HepG2 (cell line): Measurements from ENCODE around the gene PDE3A. TPM values are rescaled to one million over a fixed set of nuclear protein-coding genes. Genes with fewer than 3 reads are reported as not detected.

Experiments
- ATAC-seq: fragments of 200-7000 bp; cut with Tn5 transposase; 3 replicates; pipeline ENCODE4 v1.9.1; 2020; ENCODE audit warnings: mild to moderate bottlenecking, moderate library complexity
- BruUV-seq: library from RNA; stranded (reverse); fragments of 400-500 nt; replicated peaks from 2 replicates; lab custom pipeline; 2021; lab: Mats Ljungman, UMichigan
- CTCF ChIA-PET: fragments of 300-600 bp; formaldehyde crosslinking; extraction: SDS; loops from one replicate; lab custom pipeline; 2021; ENCODE audit warnings: low total read pairs, inconsistent platforms, low intra/inter-chr PET ratio; lab: Yijun Ruan, JAX
- POLR2A ChIA-PET: fragments of 350-600 bp; sonication (Branson Sonifier 250); formaldehyde crosslinking; loops from one replicate; lab custom pipeline; 2020; ENCODE audit warnings: antibody characterized with exemption, inconsistent platforms; lab: Yijun Ruan, JAX
- DNase-seq: peaks from one replicate; pipeline ENCODE4 v3.0.0-alpha.2; 2015; ENCODE audit warnings: low spot score
- FAIRE-seq: peaks from 3 replicates; lab custom pipeline; 2011; peaks lifted over from hg19 to GRCh38; lab: Jason Lieb, UNC
- H2AFZ ChIP-seq: one replicate; pipeline ENCODE4 v1.6.1; 2011; ENCODE audit warnings: low read length, inconsistent platforms
- H3K27ac ChIP-seq: fragments of 300-600 bp; 3 replicates; pipeline ENCODE4 v1.8.0; 2011; ENCODE audit warnings: mixed run types, mild to moderate bottlenecking, mixed read lengths, low read length, inconsistent platforms; ENCODE audit not compliant: insufficient read depth; ENCODE audit errors: extremely low read length
- H3K27me3 ChIP-seq, 2 experiments: fragments of 200-600 bp in 1 of 2; 2 replicates in 1 of 2; 3 replicates in 1 of 2; pipeline versions ENCODE4 v1.6.0 to v1.8.0; 2011; ENCODE audit warnings: low read length in 2 of 2, mild to moderate bottlenecking in 2 of 2, moderate library complexity in 2 of 2, inconsistent platforms in 1 of 2; ENCODE audit not compliant: insufficient read depth in 2 of 2, control insufficient read depth in 1 of 2
- H3K36me3 ChIP-seq, 2 experiments: fragments of 200-600 bp in 1 of 2; replicated peaks in 1 of 2; 2 replicates in 1 of 2; 3 replicates in 1 of 2; pipeline versions ENCODE4 v1.5.1 to v1.8.0; 2011; ENCODE audit warnings: low read length in 2 of 2, inconsistent platforms in 1 of 2; ENCODE audit not compliant: insufficient read depth in 2 of 2, control insufficient read depth in 1 of 2
- H3K4me1 ChIP-seq: 2 replicates; pipeline ENCODE4 v1.5.1; 2012; ENCODE audit warnings: low read length, inconsistent platforms; ENCODE audit not compliant: insufficient read depth
- H3K4me2 ChIP-seq: 2 replicates; pipeline ENCODE4 v1.6.0; 2011; ENCODE audit warnings: low read depth, low read length, inconsistent platforms
- H3K4me3 ChIP-seq, 3 experiments: fragments of 200-600 bp in 1 of 3; sonication (generic), shearing (Covaris generic) in 1 of 3; replicated peaks in 1 of 3; 2 replicates each; pipeline ENCODE4 v1.5.1; 2011 to 2016; ENCODE audit warnings: low read length in 3 of 3, inconsistent platforms in 2 of 3, low read depth in 2 of 3, mild to moderate bottlenecking in 2 of 3, control low read depth in 1 of 3, mixed read lengths in 1 of 3; ENCODE audit not compliant: insufficient read depth in 1 of 3
- H3K79me2 ChIP-seq: one replicate; pipeline ENCODE4 v1.6.1; 2011; ENCODE audit warnings: low read length, inconsistent platforms; ENCODE audit not compliant: insufficient read depth
- H3K9ac ChIP-seq: 2 replicates; pipeline ENCODE4 v1.6.0; 2011; ENCODE audit warnings: mild to moderate bottlenecking, low read depth, low read length, inconsistent platforms; ENCODE audit not compliant: insufficient read depth
- H3K9me3 ChIP-seq: 2 replicates; pipeline ENCODE4 v1.5.1; 2012; ENCODE audit warnings: mild to moderate bottlenecking, low read length
- H4K20me1 ChIP-seq: 2 replicates; pipeline ENCODE4 v1.6.0; 2011; ENCODE audit warnings: inconsistent platforms, mild to moderate bottlenecking, low read length, moderate library complexity; ENCODE audit not compliant: insufficient read depth
- CENPT ChIP-seq: sonication (generic); formaldehyde crosslinking; IDR thresholded peaks from 2 replicates; pipeline ENCODE4 v1.8.0; 2022; ENCODE audit warnings: low read depth, mild to moderate bottlenecking, moderate library complexity, missing genetic modification reagents
- MEIS1 ChIP-seq: sonication (generic); formaldehyde crosslinking; IDR thresholded peaks from 2 replicates; pipeline ENCODE4 v1.9.0; 2021; ENCODE audit warnings: mild to moderate bottlenecking, missing genetic modification reagents, moderate library complexity, borderline replicate concordance
- ZNF138 ChIP-seq: sonication (generic); formaldehyde crosslinking; IDR thresholded peaks from 2 replicates; pipeline ENCODE4 v1.5.0; 2020; ENCODE audit warnings: mild to moderate bottlenecking, low read depth, missing genetic modification reagents
- ZNF737 ChIP-seq: sonication (generic); formaldehyde crosslinking; IDR thresholded peaks from 2 replicates; pipeline ENCODE4 v1.5.0; 2020; ENCODE audit warnings: missing genetic modification reagents, mild to moderate bottlenecking, borderline replicate concordance
- ZNF839 ChIP-seq: sonication (generic); formaldehyde crosslinking; IDR thresholded peaks from 2 replicates; pipeline ENCODE4 v1.4.0; 2020; ENCODE audit warnings: missing genetic modification reagents, mild to moderate bottlenecking, borderline replicate concordance
- WGBS: methylation state at CpG from one replicate; pipeline ENCODE4 v1.1.6; 2017; ENCODE audit warnings: low lambda C conversion rate; 5-methylcytosine and 5-hydroxymethylcytosine counted together
- in situ Hi-C: cut with HindIII; loops from 2 replicates; pipeline ENCODE4 v1.10.0; 2017; ENCODE audit warnings: low pct_unique_long_range_greater_than_20kb; ENCODE audit not compliant: extremely low pct_ligation_motif_present
- intact Hi-C: fragments of 100-400 bp; cut with micrococcal nuclease; formaldehyde crosslinking; loops from one replicate; pipeline ENCODE4 v1.10.0; 2022; ENCODE audit not compliant: unreplicated experiment
- polyA plus RNA-seq, 8 experiments: library from polyadenylated mRNA; depleted of rRNA in 3 of 8; stranded (reverse) in 7 of 8; unstranded in 1 of 8; fragments of >200 nt; fragmentation: Illumina TruSeq in 4 of 8; extraction: Trizol in 4 of 8; gene quantifications; 2 replicates each; pipeline versions ENCODE4 v1.2.1 to v1.2.3, GENCODE V29; 2011 to 2016; ENCODE audit warnings: low read depth in 4 of 8, missing spikeins in 1 of 8, mixed read lengths in 1 of 8; ENCODE audit not compliant: insufficient read depth in 1 of 8
- total RNA-seq, 5 experiments: library from RNA; depleted of rRNA; stranded (reverse); fragments of >200 nt; fragmentation: Illumina TruSeq; extraction: Trizol; gene quantifications; 2 replicates each; pipeline ENCODE4 v1.2.3, GENCODE V29; 2016; ENCODE audit warnings: low read depth in 1 of 5
- TF ChIP-seq, protein P1 (sequence below): sonication (generic); formaldehyde crosslinking; IDR thresholded peaks from 2 replicates; pipeline ENCODE4 v1.8.1; 2023; ENCODE audit warnings: mild to moderate bottlenecking, inconsistent platforms, moderate library complexity, missing genetic modification reagents, borderline replicate concordance
- TF ChIP-seq, protein P2 (sequence below): fragments of 450-650 bp; IDR thresholded peaks from 2 replicates; pipeline ENCODE4 v1.6.1; 2016

The PDE3A gene
- total and polyA plus RNA-seq, 2 of the 13 experiments (the other 11 are each of a cell fraction or from before 2014, with no cell fraction given) = 0.77 to 1.5 TPM

- TF ChIP-seq, protein P1, sequence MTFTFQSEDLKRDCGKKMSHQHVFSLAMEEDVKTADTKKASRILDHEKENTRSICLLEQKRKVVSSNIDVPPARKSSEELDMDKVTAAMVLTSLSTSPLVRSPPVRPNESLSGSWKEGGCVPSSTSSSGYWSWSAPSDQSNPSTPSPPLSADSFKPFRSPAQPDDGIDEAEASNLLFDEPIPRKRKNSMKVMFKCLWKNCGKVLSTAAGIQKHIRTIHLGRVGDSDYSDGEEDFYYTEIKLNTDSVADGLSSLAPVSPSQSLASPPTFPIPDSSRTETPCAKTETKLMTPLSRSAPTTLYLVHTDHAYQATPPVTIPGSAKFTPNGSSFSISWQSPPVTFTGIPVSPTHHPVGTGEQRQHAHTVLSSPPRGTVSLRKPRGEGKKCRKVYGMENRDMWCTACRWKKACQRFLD = no peak
- no peak for TF ChIP-seq ZNF138 (CRISPR knock-in tag)
These were observed 17.8 kb upstream of the PDE3A start (continued) for GRCh38 chr12:20350495-20350894.

DNA sequence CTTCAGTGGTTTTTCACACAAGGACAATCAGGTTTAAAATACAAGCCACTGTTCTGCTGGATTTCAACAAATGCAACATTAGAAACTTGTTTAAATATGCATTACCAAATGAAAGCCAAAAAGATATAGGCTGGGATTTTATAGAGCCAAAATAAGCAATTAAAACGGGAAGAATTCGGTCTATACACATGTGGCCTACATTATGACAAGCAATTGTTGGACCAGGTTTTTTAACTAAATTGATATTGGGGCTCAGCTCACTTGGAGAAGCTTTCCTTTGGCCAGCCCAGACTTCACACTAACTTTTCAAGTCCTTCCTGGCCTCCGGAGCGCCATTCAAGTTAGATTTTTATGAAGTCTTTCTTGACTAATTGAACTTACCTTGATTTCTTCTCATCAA is 16.9 kb upstream of the PDE3A start:
- Histone ChIP-seq H3K79me2 (no peaks in the 10 kb centered on the region), H3K4me2 (no peak overlapping the region), H4K20me1 (no peaks in the 10 kb centered on the region), H2AFZ (no peak overlapping the region), H3K27me3 (no peaks in the 10 kb centered on the region)
- in situ Hi-C loops (no loop called here), intact Hi-C loops (no loop called here)
- WGBS = 26% methylated on average over 4 of the region's 4 CpGs
- FAIRE-seq (no peak), DNase-seq (no peak)
- ChIA-PET CTCF (no interaction called here), POLR2A (no interaction called here)
- TF ChIP-seq ZNF839 (CRISPR knock-in tag) (no peak), CENPT (no peak), ZNF737 (CRISPR knock-in tag) (no peak), MEIS1 (CRISPR knock-in tag) (no peak)
- TF ChIP-seq, protein P2, sequence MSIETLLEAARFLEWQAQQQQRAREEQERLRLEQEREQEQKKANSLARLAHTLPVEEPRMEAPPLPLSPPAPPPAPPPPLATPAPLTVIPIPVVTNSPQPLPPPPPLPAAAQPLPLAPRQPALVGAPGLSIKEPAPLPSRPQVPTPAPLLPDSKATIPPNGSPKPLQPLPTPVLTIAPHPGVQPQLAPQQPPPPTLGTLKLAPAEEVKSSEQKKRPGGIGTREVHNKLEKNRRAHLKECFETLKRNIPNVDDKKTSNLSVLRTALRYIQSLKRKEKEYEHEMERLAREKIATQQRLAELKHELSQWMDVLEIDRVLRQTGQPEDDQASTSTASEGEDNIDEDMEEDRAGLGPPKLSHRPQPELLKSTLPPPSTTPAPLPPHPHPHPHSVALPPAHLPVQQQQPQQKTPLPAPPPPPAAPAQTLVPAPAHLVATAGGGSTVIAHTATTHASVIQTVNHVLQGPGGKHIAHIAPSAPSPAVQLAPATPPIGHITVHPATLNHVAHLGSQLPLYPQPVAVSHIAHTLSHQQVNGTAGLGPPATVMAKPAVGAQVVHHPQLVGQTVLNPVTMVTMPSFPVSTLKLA = no peak
- TF ChIP-seq, all 625 proteins: peak for 0
- no peaks in the 10 kb centered on the region for H3K4me1 ChIP-seq
- no peaks in the 10 kb centered on the region for H3K36me3 ChIP-seq
- no peak overlapping the region for H3K9ac ChIP-seq
- no peak overlapping the region for H3K4me3 ChIP-seq
- ATAC-seq = no peak
- no TSS peak for BruUV-seq
- no peak overlapping the region for H3K27ac ChIP-seq
- H3K9me3 ChIP-seq = no peaks in the 10 kb centered on the region
